ENCODE data around the gene SFT2D3.
"Not testable (repeated sequence)": the region's sequence is repeated elsewhere in the genome, so short reads cannot be mapped to it uniquely, and the experiment has no call there.

The SFT2D3 gene

GRCh38 chr2:127743477-127744026, 42.3 kb downstream of the SFT2D3 start:
- no peak for DNase-seq (ENCODE audit: low spot score)

GRCh38 chr2:127747621-127748020, 46.3 kb downstream of the SFT2D3 start:
- DNase-seq (ENCODE audit: low spot score) = no peak

GRCh38 chr2:127749537-127749936, 48.2 kb downstream of the SFT2D3 start:
- DNase-seq (ENCODE audit: low spot score) = not testable (repeated sequence)

- DNase-seq (ENCODE audit: low spot score) = no peak
Measured at GRCh38 chr2:127753374-127753773, 52.1 kb downstream of the SFT2D3 start.

GRCh38 chr2:127754186-127754585, 52.9 kb downstream of the SFT2D3 start:
- no peak for DNase-seq (ENCODE audit: low spot score)

Data from SW480 (cell line).